GM23248 (cell line): ENCODE measurements around the gene LYPD8.

Experiments
- EZH2 ChIP-seq: fragments of 200-600 bp; sonication (generic); IDR thresholded peaks from 2 replicates; pipeline ENCODE4 v1.6.1; 2018; ENCODE audit warnings: antibody characterized with exemption, mild to moderate bottlenecking; ENCODE audit not compliant: insufficient read depth, poor library complexity, severe bottlenecking
- EZH2phosphoT487 ChIP-seq: fragments of 200-600 bp; sonication (generic); IDR thresholded peaks from 2 replicates; pipeline ENCODE4 v1.6.1; 2018; ENCODE audit warnings: antibody characterized with exemption, moderate library complexity, mild to moderate bottlenecking, low read depth; ENCODE audit not compliant: insufficient read depth

- TF ChIP-seq EZH2, result no peak
- TF ChIP-seq EZH2phosphoT487, result no peak
These were observed 2.4 kb downstream of the LYPD8 start for GRCh38 chr1:248753029-248753594.
